K562 (cell line): ENCODE measurements around the gene GSDME. TPM values are rescaled to one million over a fixed set of nuclear protein-coding genes. Genes with fewer than 3 reads are reported as not detected.
A peak's percentile ranks its signal among the peaks of the same experiment; 100 is the strongest.

ENCODE experiments used
- ATAC-seq: fragments of 200-7000 bp; cut with Tn5 transposase; 3 replicates; pipeline ENCODE4 v1.9.1; 2020; ENCODE audit warnings: moderate library complexity
- BruUV-seq: library from RNA; stranded (reverse); fragments of 400-500 nt; replicated peaks from 2 replicates; lab custom pipeline; 2021; lab: Mats Ljungman, UMichigan
- CTCF ChIA-PET: fragments of 300-600 bp; formaldehyde crosslinking; extraction: SDS; loops from one replicate; lab custom pipeline; 2021; ENCODE audit warnings: low intra/inter-chr PET ratio; lab: Yijun Ruan, JAX
- POLR2A ChIA-PET: fragments of 300-600, 350-650 bp; sonication (Branson Sonifier 250); formaldehyde crosslinking; extraction: SDS; loops from one replicate; lab custom pipeline; 2021; ENCODE audit warnings: antibody characterized with exemption, inconsistent platforms; lab: Yijun Ruan, JAX
- DNase-seq, 4 experiments: peaks; one replicate each; pipeline versions ENCODE4 v3.0.0 to v3.0.0-alpha.2; 2011 to 2018; ENCODE audit warnings: low spot score in 3 of 4, mixed read lengths in 3 of 4; ENCODE audit errors: extremely low read depth in 1 of 4
- FAIRE-seq: peaks from 2 replicates; lab custom pipeline; 2011; peaks lifted over from hg19 to GRCh38; lab: Jason Lieb, UNC
- H2AFZ ChIP-seq: 2 replicates; pipeline ENCODE4 v1.6.0; 2011; ENCODE audit warnings: low read depth, low read length, control low read depth, inconsistent platforms
- H3K27ac ChIP-seq: fragments of 200-600 bp; 3 replicates; pipeline ENCODE4 v1.8.0; 2011; ENCODE audit warnings: low read depth, mild to moderate bottlenecking, control low read depth, inconsistent platforms, low read length, moderate library complexity, mixed read lengths; ENCODE audit errors: extremely low read depth
- H3K27me3 ChIP-seq, 2 experiments: fragments of 300-600 bp in 1 of 2; 2 replicates in 1 of 2; 3 replicates in 1 of 2; pipeline versions ENCODE4 v1.6.0 to v1.8.0; 2011; ENCODE audit warnings: inconsistent platforms in 2 of 2, low read length in 2 of 2, mild to moderate bottlenecking in 1 of 2, mixed read lengths in 1 of 2, moderate library complexity in 1 of 2; ENCODE audit not compliant: control insufficient read depth in 2 of 2, insufficient read depth in 2 of 2
- H3K36me3 ChIP-seq: fragments of 300-600 bp; 3 replicates; pipeline ENCODE4 v1.8.0; 2011; ENCODE audit warnings: mild to moderate bottlenecking, low read length, inconsistent platforms; ENCODE audit not compliant: control insufficient read depth, insufficient read depth
- H3K4me1 ChIP-seq, 2 experiments: fragments of 200-600 bp in 1 of 2; replicated peaks in 1 of 2; 2 replicates in 1 of 2; 3 replicates in 1 of 2; pipeline versions ENCODE4 v1.5.1 to v1.8.0; 2011; ENCODE audit warnings: inconsistent platforms in 2 of 2, low read length in 2 of 2, mild to moderate bottlenecking in 1 of 2, mixed read lengths in 1 of 2, moderate library complexity in 1 of 2; ENCODE audit not compliant: control insufficient read depth in 2 of 2, insufficient read depth in 2 of 2
- H3K4me2 ChIP-seq: 2 replicates; pipeline ENCODE4 v1.6.1; 2011; ENCODE audit warnings: low read length, control low read depth, inconsistent platforms, mixed read lengths; ENCODE audit not compliant: insufficient read depth
- H3K4me3 ChIP-seq: fragments of 200-600 bp; sonication (generic), shearing (Covaris generic); 2 replicates; pipeline ENCODE4 v1.5.1; 2016; ENCODE audit warnings: control low read depth, inconsistent platforms
- H3K79me2 ChIP-seq: fragments of 200-600 bp; 3 replicates; pipeline ENCODE4 v1.8.0; 2011; ENCODE audit warnings: low read length, inconsistent platforms; ENCODE audit not compliant: control insufficient read depth, insufficient read depth
- H3K9ac ChIP-seq, 2 experiments: 2 replicates each; pipeline versions ENCODE4 v1.6.0 to v1.6.1; 2011; ENCODE audit warnings: low read depth in 2 of 2, low read length in 2 of 2, control low read depth in 1 of 2, inconsistent platforms in 1 of 2, mild to moderate bottlenecking in 1 of 2, mixed read lengths in 1 of 2; ENCODE audit not compliant: insufficient read depth in 1 of 2
- H3K9me1 ChIP-seq: one replicate; pipeline ENCODE4 v1.6.0; 2011; ENCODE audit warnings: inconsistent platforms, mild to moderate bottlenecking, low read length, moderate library complexity; ENCODE audit not compliant: control insufficient read depth, insufficient read depth
- H3K9me3 ChIP-seq: replicated peaks from 2 replicates; pipeline ENCODE4 v1.5.1; 2011; ENCODE audit warnings: low read depth, low read length, inconsistent platforms; ENCODE audit not compliant: control insufficient read depth, insufficient read depth
- H4K20me1 ChIP-seq: replicated peaks from 2 replicates; pipeline ENCODE4 v1.6.1; 2011; ENCODE audit warnings: low read length, inconsistent platforms, mixed read lengths; ENCODE audit not compliant: control insufficient read depth, insufficient read depth
- CBFA2T3 ChIP-seq: fragments of 450-650 bp; IDR thresholded peaks from 2 replicates; pipeline ENCODE4 v1.6.1; 2017
- CBX2 ChIP-seq: fragments of 200-600 bp; sonication (generic); IDR thresholded peaks from one replicate; pipeline ENCODE4 v1.6.1; 2012; ENCODE audit warnings: mild to moderate bottlenecking, low read length, inconsistent platforms; ENCODE audit not compliant: insufficient read depth, poor library complexity, severe bottlenecking
- EGR1 ChIP-seq: fragments of 450-650 bp; conservative IDR thresholded peaks from 2 replicates; pipeline ENCODE4 v1.6.1; 2017; ENCODE audit warnings: mild to moderate bottlenecking
- OTX1 ChIP-seq: fragments of 450-650 bp; formaldehyde crosslinking; IDR thresholded peaks from 2 replicates; pipeline ENCODE4 v1.4.0; 2022; ENCODE audit warnings: mild to moderate bottlenecking
- PCBP2 ChIP-seq: fragments of 200-400 bp; formaldehyde crosslinking; IDR thresholded peaks from 2 replicates; pipeline ENCODE4 v1.6.1; 2018; ENCODE audit warnings: low read length, low read depth, mild to moderate bottlenecking, moderate library complexity; ENCODE audit not compliant: poor library complexity, severe bottlenecking
- RBM25 ChIP-seq: fragments of 200-400 bp; formaldehyde crosslinking; IDR thresholded peaks from 2 replicates; pipeline ENCODE4 v1.6.1; 2018; ENCODE audit warnings: low read length, low read depth, moderate library complexity; ENCODE audit not compliant: severe bottlenecking
- WGBS: fragments of 100-300 bp; shearing (Covaris generic); methylation state at CpG from one replicate; pipeline ENCODE4 v1.1.6; 2016; ENCODE audit warnings: low coverage, mixed read lengths; ENCODE audit not compliant: insufficient coverage; ENCODE audit errors: missing lambda C conversion rate; 5-methylcytosine and 5-hydroxymethylcytosine counted together
- in situ Hi-C: fragments of 300-500 bp; cut with MboI; formaldehyde crosslinking; loops from 4 replicates; pipeline ENCODE4 v1.15.0; 2018; ENCODE audit warnings: inconsistent platforms, mixed read lengths
- intact Hi-C: fragments of 100-400 bp; cut with micrococcal nuclease; formaldehyde crosslinking; loops from 2 replicates; pipeline ENCODE4 v1.14.2; 2022
- polyA plus RNA-seq, 8 experiments: library from polyadenylated mRNA; depleted of rRNA in 4 of 8; stranded (reverse) in 5 of 8; unstranded in 3 of 8; fragments of >200 nt; fragmentation: Nextera tagmentation in 2 of 8; fragmentation: Illumina TruSeq in 1 of 8; extraction: Ambion mirVana in 2 of 8; extraction: Trizol in 1 of 8; gene quantifications; 2 replicates each; pipeline versions ENCODE4 v1.2.1 to v1.2.3, GENCODE V29; 2011 to 2014; ENCODE audit warnings: inconsistent platforms in 1 of 8, missing spikeins in 1 of 8
- total RNA-seq, 7 experiments: library from RNA; depleted of rRNA in 6 of 7; stranded (reverse); fragments of >200 nt in 6 of 7; fragmentation: Illumina TruSeq in 2 of 7; extraction: Trizol in 2 of 7; gene quantifications; 2 replicates each; pipeline versions ENCODE4 v1.2.1 to v1.2.3, GENCODE V29; 2011 to 2021; ENCODE audit warnings: low replicate concordance in 1 of 7
- TF ChIP-seq, protein P1 (sequence below): fragments of 250-450 bp; sonication (Bioruptor Pico); IDR thresholded peaks from 2 replicates; pipeline ENCODE4 v1.9.0; 2021; ENCODE audit warnings: mild to moderate bottlenecking, inconsistent platforms

The GSDME gene
- total and polyA plus RNA-seq, 9 of the 15 experiments (the other 6 are each of a cell fraction or from before 2014, with no cell fraction given) = 0.37 to 1.9 (median 0.62) TPM

DNA sequence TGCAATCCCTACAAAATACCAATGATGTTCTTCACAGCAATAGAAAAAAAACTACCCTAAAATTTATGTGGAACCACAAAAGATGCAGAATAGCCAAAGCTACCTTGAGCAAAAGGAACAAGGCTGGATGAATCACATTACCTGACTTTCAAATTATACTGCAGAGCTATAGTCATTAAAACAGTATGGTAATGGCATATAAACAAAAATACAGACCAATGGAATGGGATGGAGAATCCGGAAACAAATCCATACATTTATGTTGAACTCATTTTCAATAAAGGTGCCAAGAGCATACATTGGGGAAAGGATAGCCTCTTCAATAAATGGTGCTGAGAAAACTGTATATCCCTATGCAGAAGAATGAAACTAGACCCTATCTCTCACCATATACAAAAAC lies 18.7 kb downstream of the GSDME start:
- H3K9me3 ChIP-seq = no peaks in the 10 kb centered on the region
- H3K79me2 ChIP-seq = no peaks in the 10 kb centered on the region
- 0% methylated on average over 1 of the region's 1 CpG for WGBS
- H4K20me1 ChIP-seq = no peaks in the 10 kb centered on the region
- H3K4me3 ChIP-seq = no peak overlapping the region
- no peaks in the 10 kb centered on the region for H3K36me3 ChIP-seq
- no peak overlapping the region for H2AFZ ChIP-seq
- POLR2A ChIA-PET = no interaction called here
- TF ChIP-seq PCBP2 = no peak
- TF ChIP-seq, protein P1, sequence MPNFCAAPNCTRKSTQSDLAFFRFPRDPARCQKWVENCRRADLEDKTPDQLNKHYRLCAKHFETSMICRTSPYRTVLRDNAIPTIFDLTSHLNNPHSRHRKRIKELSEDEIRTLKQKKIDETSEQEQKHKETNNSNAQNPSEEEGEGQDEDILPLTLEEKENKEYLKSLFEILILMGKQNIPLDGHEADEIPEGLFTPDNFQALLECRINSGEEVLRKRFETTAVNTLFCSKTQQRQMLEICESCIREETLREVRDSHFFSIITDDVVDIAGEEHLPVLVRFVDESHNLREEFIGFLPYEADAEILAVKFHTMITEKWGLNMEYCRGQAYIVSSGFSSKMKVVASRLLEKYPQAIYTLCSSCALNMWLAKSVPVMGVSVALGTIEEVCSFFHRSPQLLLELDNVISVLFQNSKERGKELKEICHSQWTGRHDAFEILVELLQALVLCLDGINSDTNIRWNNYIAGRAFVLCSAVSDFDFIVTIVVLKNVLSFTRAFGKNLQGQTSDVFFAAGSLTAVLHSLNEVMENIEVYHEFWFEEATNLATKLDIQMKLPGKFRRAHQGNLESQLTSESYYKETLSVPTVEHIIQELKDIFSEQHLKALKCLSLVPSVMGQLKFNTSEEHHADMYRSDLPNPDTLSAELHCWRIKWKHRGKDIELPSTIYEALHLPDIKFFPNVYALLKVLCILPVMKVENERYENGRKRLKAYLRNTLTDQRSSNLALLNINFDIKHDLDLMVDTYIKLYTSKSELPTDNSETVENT (CRISPR knock-in tag) = no peak
- no peak for TF ChIP-seq OTX1 (CRISPR knock-in tag)
- no peak for TF ChIP-seq CBX2
- peak; percentile 80 for TF ChIP-seq RBM25
- no peak for TF ChIP-seq EGR1
- TF ChIP-seq CBFA2T3 = no peak
- H3K4me1 ChIP-seq = peaks cover 0 to 4% of the 10 kb centered on the region in 2 experiments; a peak in 2 of 5 replicates
- H3K4me2 ChIP-seq = no peak overlapping the region
- no peak overlapping the region for H3K9ac ChIP-seq
- CTCF ChIA-PET = no interaction called here
- intact Hi-C loops = no loop called here
- in situ Hi-C loops = no loop called here
- FAIRE-seq (no peak), DNase-seq (no peak), ATAC-seq (no peak)
- H3K9me1 ChIP-seq = no peaks in the 10 kb centered on the region
- BruUV-seq = no TSS peak
- H3K27ac ChIP-seq = no peak overlapping the region
- peaks cover under 1 to 3% of the 10 kb centered on the region in 2 experiments; a peak in 2 of 5 replicates for H3K27me3 ChIP-seq
